ENCODE measurements around the gene PGPEP1.

GRCh38 chr19:18373892-18374629, 33.7 kb downstream of the PGPEP1 start:
- no peak for TF ChIP-seq CTCF (IDR thresholded peaks at IDR 0.05)
- no peak for TF ChIP-seq POLR2A (IDR thresholded peaks at IDR 0.05)

Measured in right lobe of liver (tissue), 4 donors.